CD4-positive, CD25-positive, alpha-beta regulatory T cell (primary cell): Measurements from ENCODE around the gene AMELX. TPM values are rescaled to one million over a fixed set of nuclear protein-coding genes. Genes with fewer than 3 reads are reported as not detected.

Experiments used
- ATAC-seq, 2 donors: fragments of 150-1000 bp; cut with Tn5 transposase; one replicate each; pipeline ENCODE4 v1.10.0; 2021; ENCODE audit warnings: low read depth in 2 of 2, moderate number of reproducible peaks in 2 of 2, moderate library complexity in 1 of 2
- DNase-seq, 3 donors: peaks; one replicate each; pipeline versions ENCODE4 v3.0.0 to v3.0.0-alpha.2; 2012 to 2022; ENCODE audit warnings: mixed read lengths in 1 of 3
- H3K27ac ChIP-seq: one replicate; pipeline ENCODE4 v1.7.0; 2013; ENCODE audit warnings: mild to moderate bottlenecking, low read length; ENCODE audit not compliant: insufficient read depth, poor library complexity, severe bottlenecking
- H3K27me3 ChIP-seq: one replicate; pipeline ENCODE4 v1.7.0; 2013; ENCODE audit warnings: low read length; ENCODE audit not compliant: control insufficient read depth, insufficient read depth
- H3K36me3 ChIP-seq: one replicate; pipeline ENCODE4 v1.7.0; 2013; ENCODE audit warnings: mild to moderate bottlenecking, low read length, moderate library complexity; ENCODE audit not compliant: control insufficient read depth, insufficient read depth
- H3K4me1 ChIP-seq: 2 replicates; pipeline ENCODE4 v1.7.0; 2013; ENCODE audit warnings: mild to moderate bottlenecking, low read length; ENCODE audit not compliant: insufficient read depth, control insufficient read depth, poor library complexity, severe bottlenecking
- H3K4me3 ChIP-seq: one replicate; pipeline ENCODE4 v1.7.0; 2013; ENCODE audit warnings: low read depth, mild to moderate bottlenecking, low read length, moderate library complexity
- H3K9me3 ChIP-seq, 2 experiments: 1 replicate in 1 of 2; 2 replicates in 1 of 2; pipeline ENCODE4 v1.7.0; 2013; ENCODE audit warnings: low read length in 2 of 2, mild to moderate bottlenecking in 1 of 2, moderate library complexity in 1 of 2; ENCODE audit not compliant: control insufficient read depth in 2 of 2
- H3K27ac Mint-ChIP-seq, 3 donors: one replicate each; pipeline ENCODE4 v1.8.0; 2020 to 2022; ENCODE audit warnings: mild to moderate bottlenecking in 3 of 3, mixed read lengths in 3 of 3, moderate library complexity in 2 of 3
- H3K27me3 Mint-ChIP-seq: one replicate; pipeline ENCODE4 v1.8.0; 2022; ENCODE audit warnings: mild to moderate bottlenecking, mixed read lengths
- H3K36me3 Mint-ChIP-seq: one replicate; pipeline ENCODE4 v1.8.0; 2020; ENCODE audit warnings: mixed read lengths
- H3K4me1 Mint-ChIP-seq, 4 donors: one replicate each; pipeline ENCODE4 v1.8.0; 2020 to 2022; ENCODE audit warnings: mixed read lengths in 4 of 4, mild to moderate bottlenecking in 1 of 4
- H3K4me3 Mint-ChIP-seq, 4 donors: one replicate each; pipeline ENCODE4 v1.8.0; 2020 to 2022; ENCODE audit warnings: mild to moderate bottlenecking in 4 of 4, mixed read lengths in 4 of 4, moderate library complexity in 3 of 4
- H3K9me3 Mint-ChIP-seq, 7 donors: one replicate each; pipeline ENCODE4 v1.8.0; 2020 to 2022; ENCODE audit warnings: mixed read lengths in 7 of 7, mild to moderate bottlenecking in 3 of 7, moderate library complexity in 2 of 7
- polyA plus RNA-seq, 4 donors: library from polyadenylated mRNA; unstranded; fragments of 300-500 nt; fragmentation: Illumina TruSeq; gene quantifications; one replicate each; pipeline ENCODE4 v1.2.3, GENCODE V29; 2021
- total RNA-seq: library from RNA; stranded (reverse); gene quantifications from one replicate; pipeline ENCODE4 v1.2.3, GENCODE V29; 2022

The AMELX gene
- total and polyA plus RNA-seq, 5 donors from 2014 or later: not detected

DNA sequence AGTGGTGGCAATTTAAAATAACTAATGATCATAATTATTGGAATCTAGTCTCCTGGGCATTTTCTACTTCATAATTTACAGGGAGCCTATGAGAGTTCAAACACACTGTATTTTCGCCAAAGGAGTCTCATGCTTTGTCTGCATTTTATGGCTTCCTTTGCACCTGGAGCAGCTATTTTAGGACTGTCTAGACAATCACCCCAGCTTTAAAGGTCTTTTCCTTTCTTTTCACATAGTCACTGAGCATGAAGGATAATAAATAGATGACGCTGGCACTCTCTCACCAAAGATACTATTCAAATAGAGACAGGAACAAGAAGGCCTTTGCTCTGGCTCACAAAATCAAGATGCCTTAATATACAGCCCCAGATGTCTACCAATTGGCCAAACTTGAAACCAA is 43.0 kb downstream of the AMELX start:
- ATAC-seq (no peak), DNase-seq (no peak)
- no peaks in the 10 kb centered on the region for H3K4me1 ChIP-seq
- H3K27me3 ChIP-seq: no peaks in the 10 kb centered on the region
- no peak overlapping the region for H3K4me3 Mint-ChIP-seq
- peaks cover 0 to 6% (median 0%) of the 10 kb centered on the region in 7 donors for H3K9me3 Mint-ChIP-seq
- no peaks in the 10 kb centered on the region for H3K36me3 ChIP-seq
- no peaks in the 10 kb centered on the region for H3K9me3 ChIP-seq
- no peak overlapping the region for H3K27ac ChIP-seq
- no peaks in the 10 kb centered on the region for H3K4me1 Mint-ChIP-seq
- H3K27me3 Mint-ChIP-seq: peaks cover 4% of the 10 kb centered on the region
- H3K27ac Mint-ChIP-seq: no peak overlapping the region
- no peaks in the 10 kb centered on the region for H3K36me3 Mint-ChIP-seq
- H3K4me3 ChIP-seq: no peak overlapping the region

- Mint-ChIP-seq H3K9me3 (peaks cover 0 to 3% (median 0%) of the 10 kb centered on the region in 7 donors), H3K27me3 (peaks cover 4% of the 10 kb centered on the region), H3K4me3 (no peak overlapping the region), H3K27ac (no peak overlapping the region), H3K36me3 (no peaks in the 10 kb centered on the region), H3K4me1 (peaks cover 0 to 3% (median 0%) of the 10 kb centered on the region in 4 donors)
- H3K27me3 ChIP-seq: no peaks in the 10 kb centered on the region
- no peak overlapping the region for H3K27ac ChIP-seq
- no peak for DNase-seq
- H3K36me3 ChIP-seq: no peaks in the 10 kb centered on the region
- no peak overlapping the region for H3K4me3 ChIP-seq
- H3K4me1 ChIP-seq: no peaks in the 10 kb centered on the region
- no peaks in the 10 kb centered on the region for H3K9me3 ChIP-seq
- no peak for ATAC-seq
Observed at GRCh38 chrX:11337292-11338009, 44.2 kb downstream of the AMELX start.

GRCh38 chrX:11341274-11342201 is 48.3 kb downstream of the AMELX start:
- Mint-ChIP-seq H3K4me1 (peaks cover 0 to 3% (median 0%) of the 10 kb centered on the region in 4 donors), H3K27me3 (peaks cover 4% of the 10 kb centered on the region), H3K9me3 (peaks cover 0 to 3% (median 0%) of the 10 kb centered on the region in 7 donors), H3K4me3 (no peak overlapping the region), H3K36me3 (no peaks in the 10 kb centered on the region), H3K27ac (no peak overlapping the region)
- ATAC-seq: no peak
- H3K9me3 ChIP-seq: no peaks in the 10 kb centered on the region
- H3K27me3 ChIP-seq: no peaks in the 10 kb centered on the region
- H3K4me1 ChIP-seq: no peaks in the 10 kb centered on the region
- no peak for DNase-seq
- no peak overlapping the region for H3K4me3 ChIP-seq
- no peaks in the 10 kb centered on the region for H3K36me3 ChIP-seq
- H3K27ac ChIP-seq: no peak overlapping the region

GRCh38 chrX:11342673-11343072 is 49.5 kb downstream of the AMELX start:
- H3K4me1 ChIP-seq: no peaks in the 10 kb centered on the region
- no peaks in the 10 kb centered on the region for H3K36me3 Mint-ChIP-seq
- ATAC-seq (no peak), DNase-seq (no peak)
- H3K27ac Mint-ChIP-seq: no peak overlapping the region
- peaks cover 0 to 2% (median 0%) of the 10 kb centered on the region in 7 donors for H3K9me3 Mint-ChIP-seq
- no peaks in the 10 kb centered on the region for H3K9me3 ChIP-seq
- H3K27ac ChIP-seq: no peak overlapping the region
- no peak overlapping the region for H3K4me3 ChIP-seq
- H3K4me1 Mint-ChIP-seq: peaks cover 0 to 3% (median 0%) of the 10 kb centered on the region in 4 donors
- no peaks in the 10 kb centered on the region for H3K27me3 ChIP-seq
- no peak overlapping the region for H3K4me3 Mint-ChIP-seq
- H3K36me3 ChIP-seq: no peaks in the 10 kb centered on the region
- peaks cover 4% of the 10 kb centered on the region for H3K27me3 Mint-ChIP-seq

- no peaks in the 10 kb centered on the region for H3K27me3 Mint-ChIP-seq
- Histone ChIP-seq H3K4me1 (no peaks in the 10 kb centered on the region), H3K27me3 (no peaks in the 10 kb centered on the region), H3K9me3 (no peaks in the 10 kb centered on the region), H3K36me3 (no peaks in the 10 kb centered on the region), H3K27ac (no peak overlapping the region), H3K4me3 (no peak overlapping the region)
- no peaks in the 10 kb centered on the region for H3K36me3 Mint-ChIP-seq
- DNase-seq (no peak), ATAC-seq (no peak)
- no peak overlapping the region for H3K4me3 Mint-ChIP-seq
- peaks cover 0 to 2% (median 0%) of the 10 kb centered on the region in 7 donors for H3K9me3 Mint-ChIP-seq
- no peak overlapping the region for H3K27ac Mint-ChIP-seq
- peaks cover 0 to 6% (median 3%) of the 10 kb centered on the region in 4 donors for H3K4me1 Mint-ChIP-seq
Observed at GRCh38 chrX:11346121-11346682, 53.0 kb downstream of the AMELX start.

DNA sequence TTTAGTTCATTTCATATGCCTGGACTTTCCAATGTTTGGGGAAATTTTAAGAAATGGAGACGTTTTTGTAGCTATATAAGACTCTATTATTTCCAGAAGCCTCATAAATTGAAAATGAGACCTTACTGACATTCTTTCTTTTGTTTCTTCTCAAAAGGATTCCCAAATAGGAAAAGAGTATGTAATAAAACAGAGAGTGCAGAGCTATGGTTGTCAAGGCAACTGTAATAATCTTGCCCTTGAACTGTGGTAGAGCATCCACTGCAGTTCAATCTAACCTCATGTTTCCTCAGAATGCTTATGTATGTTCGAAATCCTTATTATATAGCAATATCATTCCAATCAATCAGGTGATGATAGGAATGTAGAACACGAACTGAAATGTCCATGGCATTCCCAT is 54.1 kb downstream of the AMELX start:
- no peaks in the 10 kb centered on the region for H3K36me3 ChIP-seq
- H3K27ac ChIP-seq: no peak overlapping the region
- Mint-ChIP-seq H3K9me3 (peaks cover 0 to 4% (median 0%) of the 10 kb centered on the region in 7 donors), H3K36me3 (no peaks in the 10 kb centered on the region), H3K4me1 (peaks cover 0 to 6% (median 3%) of the 10 kb centered on the region in 4 donors), H3K4me3 (no peak overlapping the region), H3K27ac (no peak overlapping the region), H3K27me3 (no peaks in the 10 kb centered on the region)
- no peaks in the 10 kb centered on the region for H3K4me1 ChIP-seq
- H3K9me3 ChIP-seq: no peaks in the 10 kb centered on the region
- DNase-seq (no peak), ATAC-seq (no peak)
- no peak overlapping the region for H3K4me3 ChIP-seq
- H3K27me3 ChIP-seq: no peaks in the 10 kb centered on the region

- Mint-ChIP-seq H3K27me3 (no peaks in the 10 kb centered on the region), H3K36me3 (no peaks in the 10 kb centered on the region), H3K27ac (no peak overlapping the region), H3K4me3 (no peak overlapping the region), H3K4me1 (peaks cover 0 to 6% (median 3%) of the 10 kb centered on the region in 4 donors), H3K9me3 (peaks cover 0 to 4% (median 0%) of the 10 kb centered on the region in 7 donors)
- H3K36me3 ChIP-seq: no peaks in the 10 kb centered on the region
- no peaks in the 10 kb centered on the region for H3K27me3 ChIP-seq
- no peak overlapping the region for H3K4me3 ChIP-seq
- H3K4me1 ChIP-seq: no peaks in the 10 kb centered on the region
- ATAC-seq: no peak
- H3K9me3 ChIP-seq: no peaks in the 10 kb centered on the region
- H3K27ac ChIP-seq: no peak overlapping the region
- no peak for DNase-seq
Observed at GRCh38 chrX:11349020-11349419, 55.8 kb downstream of the AMELX start.
